Measurements from ENCODE around the gene DNAJC12.

- TF ChIP-seq CTCF (conservative IDR thresholded peaks at IDR 0.05; ENCODE audit: low read length) (no peak), EZH2phosphoT487 (IDR thresholded peaks at IDR 0.05; ENCODE audit: borderline replicate concordance, low read depth, low read length) (no peak)
Observed at GRCh38 chr10:67827811-67828210, 10.2 kb downstream of the DNAJC12 start.

All from OCI-LY7 (cell line).